ENCODE data around the gene SNCAIP. TPM values are rescaled to one million over a fixed set of nuclear protein-coding genes. Genes with fewer than 3 reads are reported as not detected.

Gene SNCAIP
- total RNA-seq, 4 donors from 2014 or later: 2.4 to 6.5 (median 4.0) TPM

- H3K9me3 ChIP-seq: no peaks in the 10 kb centered on the region
- H3K27me3 ChIP-seq: no peaks in the 10 kb centered on the region
- no peak overlapping the region for H3K4me3 ChIP-seq
- H3K27ac ChIP-seq: no peak overlapping the region
- no peak for DNase-seq (ENCODE audit: low spot score in 2 of 2)
- 70% methylated on average over 7 of the region's 7 CpGs for WGBS
- no peaks in the 10 kb centered on the region for H3K36me3 ChIP-seq
- no peaks in the 10 kb centered on the region for H3K4me1 ChIP-seq
- TF ChIP-seq POLR2A (IDR thresholded peaks at IDR 0.05) (no peak), CTCF (IDR thresholded peaks at IDR 0.05) (no peak), EP300 (IDR thresholded peaks at IDR 0.05) (no peak), POLR2AphosphoS5 (IDR thresholded peaks at IDR 0.05) (no peak)
These were observed 153.1 kb downstream of the SNCAIP start for GRCh38 chr5:122465031-122465577.

GRCh38 chr5:122465994-122466393 lies 154.0 kb downstream of the SNCAIP start:
- WGBS: 78% methylated on average over 4 of the region's 4 CpGs
- TF ChIP-seq POLR2A (IDR thresholded peaks at IDR 0.05) (no peak), POLR2AphosphoS5 (IDR thresholded peaks at IDR 0.05) (no peak), EP300 (IDR thresholded peaks at IDR 0.05) (no peak), CTCF (IDR thresholded peaks at IDR 0.05) (no peak)
- DNase-seq (ENCODE audit: low spot score in 2 of 2): no peak
- Histone ChIP-seq H3K27ac (no peak overlapping the region), H3K4me3 (no peak overlapping the region), H3K36me3 (no peaks in the 10 kb centered on the region), H3K27me3 (no peaks in the 10 kb centered on the region), H3K9me3 (no peaks in the 10 kb centered on the region), H3K4me1 (peaks cover 6% of the 10 kb centered on the region)

- Histone ChIP-seq H3K4me1 (peaks cover 6% of the 10 kb centered on the region), H3K4me3 (no peak overlapping the region), H3K27me3 (no peaks in the 10 kb centered on the region), H3K27ac (no peak overlapping the region), H3K36me3 (no peaks in the 10 kb centered on the region), H3K9me3 (no peaks in the 10 kb centered on the region)
- DNase-seq (ENCODE audit: low spot score in 2 of 2): no peak
- TF ChIP-seq POLR2AphosphoS5 (IDR thresholded peaks at IDR 0.05) (no peak), CTCF (IDR thresholded peaks at IDR 0.05) (no peak), POLR2A (IDR thresholded peaks at IDR 0.05) (no peak), EP300 (IDR thresholded peaks at IDR 0.05) (no peak)
- 94% methylated on average over 2 of the region's 2 CpGs for WGBS
These were observed 156.5 kb downstream of the SNCAIP start for GRCh38 chr5:122468351-122469116.

GRCh38 chr5:122469384-122469919 lies 157.4 kb downstream of the SNCAIP start:
- DNase-seq (ENCODE audit: low spot score in 2 of 2): no peak
- no peaks in the 10 kb centered on the region for H3K36me3 ChIP-seq
- TF ChIP-seq CTCF (IDR thresholded peaks at IDR 0.05) (no peak), EP300 (IDR thresholded peaks at IDR 0.05) (no peak), POLR2A (IDR thresholded peaks at IDR 0.05) (no peak), POLR2AphosphoS5 (IDR thresholded peaks at IDR 0.05) (no peak)
- no peak overlapping the region for H3K4me3 ChIP-seq
- H3K4me1 ChIP-seq: peaks cover 6% of the 10 kb centered on the region
- no peaks in the 10 kb centered on the region for H3K27me3 ChIP-seq
- no peaks in the 10 kb centered on the region for H3K9me3 ChIP-seq
- WGBS: 83% methylated on average over 5 of the region's 5 CpGs
- no peak overlapping the region for H3K27ac ChIP-seq

- H3K27ac ChIP-seq: no peak overlapping the region
- no peaks in the 10 kb centered on the region for H3K27me3 ChIP-seq
- H3K4me1 ChIP-seq: peaks cover 6% of the 10 kb centered on the region
- no peaks in the 10 kb centered on the region for H3K9me3 ChIP-seq
- DNase-seq (ENCODE audit: low spot score in 2 of 2): no peak
- H3K4me3 ChIP-seq: no peak overlapping the region
- no peak for TF ChIP-seq CTCF (IDR thresholded peaks at IDR 0.05)
- TF ChIP-seq POLR2AphosphoS5 (IDR thresholded peaks at IDR 0.05): no peak
- TF ChIP-seq POLR2A (IDR thresholded peaks at IDR 0.05): no peak
- TF ChIP-seq EP300 (IDR thresholded peaks at IDR 0.05): no peak
- no peaks in the 10 kb centered on the region for H3K36me3 ChIP-seq
- 38% methylated on average over 2 of the region's 2 CpGs for WGBS
These were observed 158.3 kb downstream of the SNCAIP start for GRCh38 chr5:122470365-122470764.

Data from suprapubic skin (tissue), 4 donors.